Measurements from ENCODE around the gene THADA.
"Not testable (repeated sequence)": the region's sequence is repeated elsewhere in the genome, so short reads cannot be mapped to it uniquely, and the experiment has no call there.

Gene THADA

DNA sequence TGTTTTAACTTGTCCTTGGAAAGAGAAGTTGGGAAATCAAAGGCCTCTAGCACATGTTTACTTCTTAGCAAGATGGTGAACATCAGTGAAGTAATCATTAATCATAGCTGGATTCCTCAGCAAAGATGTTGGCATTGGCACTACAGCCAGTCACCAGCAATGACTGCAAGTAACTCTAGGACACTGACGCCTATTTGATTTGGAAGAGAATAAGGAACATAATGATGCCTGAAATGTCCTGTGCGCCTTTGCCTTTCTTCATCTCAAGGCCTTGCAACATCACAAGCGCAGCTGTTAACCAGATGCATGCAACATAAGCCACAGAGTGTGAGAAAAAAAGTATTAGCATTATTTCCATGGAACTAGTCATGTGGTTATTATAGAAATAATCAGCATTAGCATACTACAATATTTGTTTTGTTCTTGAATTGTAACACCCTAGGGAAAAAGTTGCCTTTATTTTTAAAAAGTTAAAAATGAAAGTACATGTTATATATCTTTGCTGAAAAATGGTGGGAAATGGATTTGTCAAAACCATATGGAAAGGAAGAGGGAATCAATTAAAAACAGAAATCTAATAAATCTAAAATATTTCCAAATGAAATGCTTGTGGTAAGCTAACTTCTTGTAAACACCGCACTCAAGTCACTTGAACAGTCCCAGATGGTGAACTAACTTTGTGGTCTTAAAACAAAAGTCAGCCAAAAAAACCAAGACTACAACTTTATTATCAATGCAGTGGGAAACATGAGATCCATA is 55.6 kb downstream of the THADA start:
- DNase-seq = no peak

DNA sequence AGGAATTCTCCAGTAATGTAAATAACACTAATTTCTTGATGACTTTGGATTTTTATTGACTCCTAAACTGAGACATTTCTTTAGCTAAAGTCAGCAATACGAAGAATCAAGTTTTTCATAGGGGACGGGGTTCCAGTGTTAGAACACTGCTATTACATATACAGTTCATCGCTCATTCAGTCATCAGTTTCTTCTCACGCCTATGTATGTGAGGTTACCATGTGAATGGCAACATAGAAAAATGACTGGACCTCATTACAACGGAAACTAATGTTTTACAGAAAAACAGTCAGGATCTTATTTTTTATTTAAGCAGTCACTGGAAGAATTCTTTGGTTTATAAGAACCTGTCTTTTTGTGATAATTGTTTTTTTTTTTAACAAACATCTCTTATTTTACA is 56.4 kb downstream of the THADA start:
- DNase-seq = no peak

- DNase-seq = no peak
Observed at GRCh38 chr2:43538034-43538670, 57.7 kb downstream of the THADA start.

DNA sequence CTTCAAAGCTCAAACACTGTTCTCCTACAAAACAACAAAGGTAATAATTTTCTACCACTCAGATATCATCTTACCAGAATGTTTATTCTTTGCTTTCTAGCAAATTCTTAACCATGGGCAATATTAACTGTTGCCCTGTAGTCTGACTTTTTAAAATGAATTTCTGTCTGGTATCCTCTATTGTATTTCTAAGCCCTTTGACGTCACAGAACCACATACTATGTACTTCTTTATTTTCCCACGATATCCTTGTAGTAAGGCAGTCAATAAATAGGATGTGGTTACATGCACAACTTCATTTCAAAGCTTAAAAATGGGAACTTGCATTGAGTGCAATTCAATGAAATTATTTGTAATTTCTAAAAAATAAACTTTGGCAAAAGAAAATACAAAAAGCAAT is 58.7 kb downstream of the THADA start:
- DNase-seq = no peak

- DNase-seq = no peak
Observed at GRCh38 chr2:43534569-43534968, 61.3 kb downstream of the THADA start.

GRCh38 chr2:43532572-43532971 is 63.3 kb downstream of the THADA start:
- DNase-seq = not testable (repeated sequence)

DNA sequence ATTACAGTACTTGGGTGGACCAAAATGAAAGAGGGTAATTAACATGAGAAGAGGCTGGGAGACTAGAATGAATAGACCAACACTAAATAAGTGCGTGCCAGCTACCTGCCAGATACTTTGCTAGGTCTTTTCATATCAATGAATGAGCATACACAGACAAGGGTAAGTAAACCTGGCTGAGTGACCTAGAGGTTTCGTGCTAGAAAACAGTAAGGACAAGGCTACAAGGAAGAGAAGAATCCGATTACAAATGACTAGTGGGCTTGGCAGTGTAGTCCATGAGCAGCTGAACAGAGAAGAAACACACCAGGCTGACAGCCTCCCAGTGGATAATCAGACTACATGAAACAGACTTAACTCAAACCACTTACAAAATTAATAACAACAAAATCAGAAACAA is 64.6 kb downstream of the THADA start:
- no peak for DNase-seq

- DNase-seq = no peak
Observed at GRCh38 chr2:43526994-43527393, 68.8 kb downstream of the THADA start.

- DNase-seq = no peak
Observed at GRCh38 chr2:43525506-43525905, 70.3 kb downstream of the THADA start.

- no peak for DNase-seq
Observed at GRCh38 chr2:43524177-43524965, 71.5 kb downstream of the THADA start.

- DNase-seq = no peak
Observed at GRCh38 chr2:43522177-43522576, 73.7 kb downstream of the THADA start.

DNA sequence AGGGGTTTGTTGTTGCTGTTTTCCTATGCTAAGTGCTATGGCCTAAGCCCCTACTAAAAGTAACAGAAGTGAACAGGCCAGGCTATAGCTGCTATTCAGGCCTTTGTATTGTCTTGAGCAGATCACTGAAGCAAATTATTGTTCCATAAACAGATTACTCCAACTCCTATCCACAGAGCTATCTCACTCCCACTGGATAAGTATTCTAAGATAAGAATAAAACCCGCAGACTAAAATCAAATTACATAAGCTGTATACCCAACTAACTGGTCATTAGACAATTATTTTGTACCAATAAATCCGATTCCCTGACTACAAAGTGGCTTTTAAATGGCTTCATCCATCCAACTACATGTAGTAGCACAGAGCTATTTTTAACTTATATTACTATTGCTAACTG is 74.3 kb downstream of the THADA start:
- DNase-seq = no peak

DNA sequence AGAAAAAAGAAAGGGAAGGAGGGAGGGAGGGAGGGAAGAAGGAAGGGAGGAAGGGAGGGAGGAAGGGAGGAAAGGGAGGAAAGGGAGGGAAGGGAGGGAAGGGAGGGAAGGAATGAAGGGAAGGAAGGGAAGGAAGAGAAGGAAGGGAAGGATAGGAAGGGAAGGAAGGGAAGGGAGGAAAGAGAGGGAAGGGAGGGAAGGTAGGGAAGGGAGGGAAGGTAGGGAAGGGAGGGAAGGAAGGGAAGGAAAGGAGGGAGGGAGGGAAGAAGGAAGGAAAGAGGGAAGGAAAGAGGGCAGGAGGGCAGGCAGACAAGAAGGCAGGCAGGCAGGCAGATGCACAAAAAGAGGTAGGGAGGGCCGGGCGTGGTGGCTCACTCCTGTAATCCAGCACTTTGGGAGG is 74.9 kb downstream of the THADA start:
- DNase-seq = no peak

DNA sequence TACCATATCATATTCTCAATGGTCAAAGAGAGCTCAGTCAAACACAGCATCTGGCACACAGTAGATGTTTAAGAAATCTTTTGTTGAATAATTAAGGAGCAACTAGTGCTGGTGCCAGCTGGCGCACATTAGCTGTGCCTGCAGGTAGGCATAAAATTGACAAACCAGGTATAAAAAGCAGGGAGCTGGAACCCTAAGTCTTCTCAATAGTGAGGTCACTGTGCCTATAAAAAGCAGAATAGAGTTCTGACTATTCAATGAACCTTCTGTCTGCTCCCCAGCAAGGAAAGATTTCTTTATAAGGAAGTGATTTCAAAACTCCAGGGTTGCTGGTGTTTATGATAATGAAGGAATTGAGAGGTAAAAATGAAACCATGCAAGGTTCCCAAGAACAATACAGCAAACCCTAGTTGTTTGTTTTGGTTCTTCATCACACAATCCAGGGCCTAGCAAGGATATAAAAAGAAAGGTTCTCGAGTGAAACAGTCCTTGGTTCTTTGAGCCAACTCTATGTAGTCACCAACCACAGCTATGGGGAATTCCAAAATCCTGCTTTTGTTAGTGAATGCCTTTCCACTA is 76.1 kb downstream of the THADA start:
- no peak for DNase-seq

- no peak for DNase-seq
Observed at GRCh38 chr2:43518718-43519117, 77.1 kb downstream of the THADA start.

DNA sequence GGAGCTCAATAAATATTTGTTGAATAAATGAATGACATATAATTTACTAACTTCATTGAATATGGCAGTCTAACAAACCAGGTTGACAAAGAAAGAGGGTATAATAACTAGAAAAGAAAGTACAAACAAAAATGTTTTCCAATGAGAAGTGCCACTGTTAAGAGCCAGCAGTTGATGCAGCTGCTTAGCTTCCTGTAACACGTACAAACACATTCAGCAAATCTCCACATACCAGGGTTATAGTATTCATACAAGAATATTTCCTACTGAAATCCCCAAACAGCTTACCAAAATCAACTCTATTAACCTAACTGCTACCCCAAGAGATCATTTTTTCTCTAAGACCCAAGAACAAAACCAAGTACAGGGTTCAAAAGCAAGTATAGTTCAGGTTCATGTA is 77.7 kb downstream of the THADA start:
- DNase-seq = no peak

- no peak for DNase-seq
Observed at GRCh38 chr2:43515807-43516497, 79.9 kb downstream of the THADA start.

GRCh38 chr2:43515248-43515647 is 80.6 kb downstream of the THADA start:
- no peak for DNase-seq

DNA sequence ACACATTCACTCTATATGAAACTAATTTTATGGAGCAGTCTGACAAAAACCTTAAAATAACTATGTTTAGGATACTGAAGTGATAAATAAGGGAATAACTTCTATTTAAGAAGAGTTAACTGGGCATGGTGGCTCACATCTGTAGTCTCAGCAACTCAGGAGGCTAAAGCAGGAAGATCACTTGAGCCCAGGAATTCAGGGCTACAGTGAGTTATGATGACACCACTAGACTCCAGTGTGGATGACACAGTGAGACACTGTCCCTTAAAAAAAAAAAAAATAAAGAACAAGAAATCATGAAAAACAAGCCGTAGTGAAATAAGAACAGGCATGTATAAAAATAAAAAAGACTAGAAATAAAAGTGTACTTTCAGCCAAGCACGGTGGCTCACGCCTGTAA is 82.0 kb downstream of the THADA start:
- DNase-seq = no peak

GRCh38 chr2:43513216-43513615 is 82.6 kb downstream of the THADA start:
- DNase-seq = no peak

DNA sequence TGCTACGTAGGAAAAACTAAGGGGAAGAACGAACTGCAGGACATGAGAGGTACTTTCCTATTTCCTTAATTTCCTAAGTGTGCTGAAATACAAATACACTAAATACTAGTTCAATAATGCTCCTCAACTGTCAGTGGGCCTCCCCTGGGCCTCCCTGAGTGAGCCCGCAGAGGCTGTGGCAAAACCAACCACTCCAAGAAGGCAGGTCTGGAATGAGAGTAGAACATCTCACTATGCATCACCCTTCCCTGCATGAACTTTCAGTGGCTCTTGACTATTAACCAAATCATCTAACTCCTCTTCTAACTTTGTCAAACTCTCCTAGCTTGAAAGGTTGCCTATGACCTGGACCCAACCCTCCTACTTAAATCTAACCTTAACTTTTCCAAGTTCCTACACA is 84.6 kb downstream of the THADA start:
- DNase-seq = peak; percentile 14 to 26

DNA sequence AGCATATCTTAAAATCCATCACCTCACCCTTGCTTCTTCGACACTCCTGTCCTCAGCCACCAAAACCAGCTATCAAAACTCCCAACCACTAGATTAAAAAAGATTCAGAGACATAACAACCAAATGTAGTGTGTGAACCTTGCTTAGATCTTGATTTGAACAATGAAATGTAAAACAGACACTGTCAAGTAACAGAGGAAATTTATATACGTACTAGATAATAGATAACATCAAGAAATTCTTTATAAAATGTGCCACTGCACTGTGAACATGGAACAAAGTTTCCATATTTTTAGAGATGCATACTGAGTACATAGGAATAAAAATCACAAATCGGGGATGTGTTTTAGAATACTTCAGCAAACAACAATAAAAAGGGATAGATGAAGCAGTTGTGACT is 86.0 kb downstream of the THADA start:
- no peak for DNase-seq

DNA sequence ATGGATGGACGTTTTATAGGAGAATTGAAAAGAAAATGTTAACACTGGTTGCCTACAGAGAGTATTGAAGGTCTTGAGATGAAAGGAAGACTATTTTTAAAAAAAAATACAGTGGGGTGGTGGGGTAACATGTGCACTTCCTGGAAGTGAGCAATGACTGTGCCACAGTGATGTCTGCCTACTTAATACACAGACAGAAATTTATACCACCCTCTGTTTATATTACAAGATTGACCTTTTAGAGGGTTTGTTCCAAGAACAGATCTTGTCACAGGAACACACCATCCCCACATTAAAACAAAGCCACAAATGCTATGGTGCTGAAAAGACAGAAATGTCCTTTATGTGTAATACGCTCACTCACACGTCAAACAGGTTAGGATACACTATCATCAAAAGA is 87.6 kb downstream of the THADA start:
- no peak for DNase-seq
